VCaP (cell line): ENCODE results near the gene HIF3A.

Experiments used
- H3K27ac ChIP-seq: fragments of 450-650 bp; 2 replicates; pipeline ENCODE4 v1.5.1; 2017
- CTCF ChIP-seq: fragments of 450-650 bp; conservative IDR thresholded peaks from 2 replicates; pipeline ENCODE4 v1.5.1; 2017; ENCODE audit warnings: mild to moderate bottlenecking, moderate library complexity

Gene HIF3A

GRCh38 chr19:46390866-46391265 lies 94.0 kb downstream of the HIF3A start:
- H3K27ac ChIP-seq = no peak overlapping the region
- no peak for TF ChIP-seq CTCF

GRCh38 chr19:46391296-46392251 lies 94.7 kb downstream of the HIF3A start:
- H3K27ac ChIP-seq = no peak overlapping the region
- no peak for TF ChIP-seq CTCF

- no peak overlapping the region for H3K27ac ChIP-seq
- no peak for TF ChIP-seq CTCF
Observed at GRCh38 chr19:46392252-46392801, 95.5 kb downstream of the HIF3A start.

- no peak overlapping the region for H3K27ac ChIP-seq
- no peak for TF ChIP-seq CTCF
Observed at GRCh38 chr19:46392837-46393236, 96.0 kb downstream of the HIF3A start.
